ENCODE results near the gene MGMT. TPM values are rescaled to one million over a fixed set of nuclear protein-coding genes. Genes with fewer than 3 reads are reported as not detected.

The MGMT gene
- total RNA-seq, 1 experiment from 2014 or later: 11.5 TPM

DNA sequence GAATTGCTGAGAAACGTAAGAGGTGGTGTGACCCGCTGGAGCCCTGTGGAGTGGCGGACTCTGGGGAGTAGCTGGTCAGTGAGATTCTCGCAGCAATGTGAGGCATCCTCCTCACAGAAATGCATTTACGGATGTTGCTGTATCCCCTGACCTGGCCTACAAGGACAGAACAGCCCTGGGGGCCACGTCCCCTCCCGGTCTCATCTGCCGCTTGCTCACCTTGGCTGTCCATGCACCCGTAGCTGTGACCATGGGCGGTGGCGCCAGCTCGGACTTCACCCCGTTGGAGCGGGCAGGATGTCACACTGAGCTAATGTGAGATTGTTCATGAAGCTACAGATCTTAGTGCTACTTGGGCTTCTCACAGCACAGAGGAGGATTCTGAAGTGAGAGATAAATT lies 303.2 kb downstream of the MGMT start:
- intact Hi-C loops (cut with micrococcal nuclease): no loop called here
- TF ChIP-seq CEBPB (IDR thresholded peaks at IDR 0.05; ENCODE audit: low read depth) (no peak), EZH2 (IDR thresholded peaks at IDR 0.05) (no peak), CBX3 (IDR thresholded peaks at IDR 0.05; ENCODE audit: low read depth) (no peak), ELF1 (IDR thresholded peaks at IDR 0.05; ENCODE audit: borderline replicate concordance, low read depth) (no peak), CTCF (IDR thresholded peaks at IDR 0.05 in 2 of 3, conservative IDR thresholded peaks at IDR 0.05 in 1 of 3; ENCODE audit: borderline replicate concordance in 1 of 3, insufficient read depth in 1 of 3, low read depth in 2 of 3, low read length in 2 of 3) (no peak), RAD21 (IDR thresholded peaks at IDR 0.05; ENCODE audit: low read depth) (no peak), YY1 (IDR thresholded peaks at IDR 0.05; ENCODE audit: extremely low read depth, insufficient replicate concordance, low read depth, low read length) (no peak), FOSL1 (IDR thresholded peaks at IDR 0.05; ENCODE audit: low read depth) (no peak), MAX (IDR thresholded peaks at IDR 0.05) (no peak), EGR1 (IDR thresholded peaks at IDR 0.05; ENCODE audit: low read depth) (no peak)
- TF ChIP-seq, protein P1, sequence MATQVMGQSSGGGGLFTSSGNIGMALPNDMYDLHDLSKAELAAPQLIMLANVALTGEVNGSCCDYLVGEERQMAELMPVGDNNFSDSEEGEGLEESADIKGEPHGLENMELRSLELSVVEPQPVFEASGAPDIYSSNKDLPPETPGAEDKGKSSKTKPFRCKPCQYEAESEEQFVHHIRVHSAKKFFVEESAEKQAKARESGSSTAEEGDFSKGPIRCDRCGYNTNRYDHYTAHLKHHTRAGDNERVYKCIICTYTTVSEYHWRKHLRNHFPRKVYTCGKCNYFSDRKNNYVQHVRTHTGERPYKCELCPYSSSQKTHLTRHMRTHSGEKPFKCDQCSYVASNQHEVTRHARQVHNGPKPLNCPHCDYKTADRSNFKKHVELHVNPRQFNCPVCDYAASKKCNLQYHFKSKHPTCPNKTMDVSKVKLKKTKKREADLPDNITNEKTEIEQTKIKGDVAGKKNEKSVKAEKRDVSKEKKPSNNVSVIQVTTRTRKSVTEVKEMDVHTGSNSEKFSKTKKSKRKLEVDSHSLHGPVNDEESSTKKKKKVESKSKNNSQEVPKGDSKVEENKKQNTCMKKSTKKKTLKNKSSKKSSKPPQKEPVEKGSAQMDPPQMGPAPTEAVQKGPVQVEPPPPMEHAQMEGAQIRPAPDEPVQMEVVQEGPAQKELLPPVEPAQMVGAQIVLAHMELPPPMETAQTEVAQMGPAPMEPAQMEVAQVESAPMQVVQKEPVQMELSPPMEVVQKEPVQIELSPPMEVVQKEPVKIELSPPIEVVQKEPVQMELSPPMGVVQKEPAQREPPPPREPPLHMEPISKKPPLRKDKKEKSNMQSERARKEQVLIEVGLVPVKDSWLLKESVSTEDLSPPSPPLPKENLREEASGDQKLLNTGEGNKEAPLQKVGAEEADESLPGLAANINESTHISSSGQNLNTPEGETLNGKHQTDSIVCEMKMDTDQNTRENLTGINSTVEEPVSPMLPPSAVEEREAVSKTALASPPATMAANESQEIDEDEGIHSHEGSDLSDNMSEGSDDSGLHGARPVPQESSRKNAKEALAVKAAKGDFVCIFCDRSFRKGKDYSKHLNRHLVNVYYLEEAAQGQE (IDR thresholded peaks at IDR 0.05; ENCODE audit: low read depth): no peak
- no peak overlapping the region for H3K27ac ChIP-seq (ENCODE audit: low read depth, low read length)
- H3K9ac ChIP-seq (ENCODE audit: low read length): no peak overlapping the region
- no peaks in the 10 kb centered on the region for H3K27me3 ChIP-seq (ENCODE audit: insufficient read depth, low read length)
- no peak overlapping the region for H3K4me3 ChIP-seq (replicated peaks in 1 of 2; ENCODE audit: low read depth in 1 of 2, low read length in 2 of 2)
- H2AFZ ChIP-seq (ENCODE audit: low read depth, low read length, poor library complexity, severe bottlenecking): no peak overlapping the region
- no TSS peak for BruUV-seq (replicated peaks)
- POLR2A ChIA-PET: no interaction called here
- H3K9me2 ChIP-seq (ENCODE audit: insufficient read depth): no peaks in the 10 kb centered on the region
- CTCF ChIA-PET: no interaction called here
- no peaks in the 10 kb centered on the region for H3K79me2 ChIP-seq (ENCODE audit: insufficient read depth, low read length)
- H3K4me2 ChIP-seq (ENCODE audit: low read length): no peak overlapping the region
- H4K20me1 ChIP-seq (ENCODE audit: insufficient read depth): no peaks in the 10 kb centered on the region
- no peak for ATAC-seq
- RAD21 ChIA-PET (ENCODE audit: low non-redundant PET in 1 of 2, low total read pairs in 2 of 2, uncharacterized antibody in 2 of 2, unreplicated experiment in 2 of 2): no interaction called here
- no peaks in the 10 kb centered on the region for H3K36me3 ChIP-seq (ENCODE audit: control insufficient read depth in 1 of 2, insufficient read depth in 2 of 2, low read length in 2 of 2)
- no peaks in the 10 kb centered on the region for H3K4me1 ChIP-seq (ENCODE audit: control insufficient read depth in 1 of 2, insufficient read depth in 2 of 2, low read length in 2 of 2)
- DNase-seq (ENCODE audit: low read depth, low spot score): no peak
- H3K9me3 ChIP-seq (ENCODE audit: control insufficient read depth in 1 of 2, insufficient read depth in 1 of 2, low read depth in 1 of 2, low read length in 2 of 2): no peaks in the 10 kb centered on the region
